Calu3 (cell line): ENCODE data around the gene C6orf136. TPM values are rescaled to one million over a fixed set of nuclear protein-coding genes. Genes with fewer than 3 reads are reported as not detected.

Source experiments
- BruUV-seq: library from RNA; stranded (reverse); fragments of 400-500 nt; replicated peaks from 2 replicates; lab custom pipeline; 2021; lab: Mats Ljungman, UMichigan
- CTCF ChIA-PET: fragments of 300-600 bp; sonication (Branson Sonifier 250); formaldehyde crosslinking; loops from one replicate; lab custom pipeline; 2022; ENCODE audit warnings: antibody characterized with exemption; lab: Charles Lee
- DNase-seq: peaks from one replicate; pipeline ENCODE4 v3.0.0; 2022
- H3K27ac Mint-ChIP-seq: one replicate; pipeline ENCODE4 v1.8.0; 2022; ENCODE audit warnings: mixed read lengths; ENCODE audit not compliant: unreplicated experiment
- H3K27me3 Mint-ChIP-seq: one replicate; pipeline ENCODE4 v1.8.0; 2022; ENCODE audit warnings: mixed read lengths; ENCODE audit not compliant: unreplicated experiment
- H3K36me3 Mint-ChIP-seq: one replicate; pipeline ENCODE4 v1.8.0; 2022; ENCODE audit warnings: mild to moderate bottlenecking, moderate library complexity, mixed read lengths; ENCODE audit not compliant: insufficient read depth, unreplicated experiment
- H3K4me1 Mint-ChIP-seq: one replicate; pipeline ENCODE4 v1.8.0; 2022; ENCODE audit warnings: mild to moderate bottlenecking, low read depth, mixed read lengths; ENCODE audit not compliant: unreplicated experiment
- H3K4me3 Mint-ChIP-seq: one replicate; pipeline ENCODE4 v1.8.0; 2022; ENCODE audit warnings: mild to moderate bottlenecking, low read depth, moderate library complexity, mixed read lengths; ENCODE audit not compliant: unreplicated experiment
- H3K9me3 Mint-ChIP-seq: one replicate; pipeline ENCODE4 v1.8.0; 2022; ENCODE audit warnings: low read depth, mixed read lengths; ENCODE audit not compliant: unreplicated experiment
- CTCF ChIP-seq: fragments of 200-600 bp; IDR thresholded peaks from one replicate; pipeline ENCODE4 v1.8.0; 2022; ENCODE audit warnings: antibody characterized with exemption; ENCODE audit not compliant: unreplicated experiment
- intact Hi-C: fragments of 100-400 bp; cut with micrococcal nuclease; formaldehyde crosslinking; loops from one replicate; pipeline ENCODE4 v1.10.0; 2022; ENCODE audit not compliant: unreplicated experiment
- total RNA-seq: library from RNA; stranded (reverse); gene quantifications from 2 replicates; pipeline ENCODE4 v1.2.3, GENCODE V29; 2022

C6orf136 gene
- total RNA-seq, 1 experiment from 2014 or later, result 32.4 TPM

DNA sequence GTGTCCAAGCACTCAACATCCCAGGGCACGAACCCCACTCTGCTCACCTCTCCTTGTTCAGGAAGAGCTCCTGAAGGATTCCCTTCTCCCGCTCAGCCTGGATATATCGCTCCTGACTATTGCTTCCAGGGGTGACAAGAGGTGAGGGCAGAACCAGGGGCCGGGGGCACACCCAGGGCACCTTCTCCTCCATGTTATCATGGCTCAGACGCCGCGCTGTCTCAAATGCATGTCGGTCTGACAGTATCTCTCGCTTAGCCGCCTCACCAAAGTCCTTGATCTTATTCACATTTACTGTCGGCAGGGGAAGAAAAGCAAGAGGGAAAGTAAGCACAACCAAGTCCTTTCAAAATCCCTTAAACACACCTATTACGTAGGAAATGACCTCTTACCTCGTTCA is 43.0 kb upstream of the C6orf136 start:
- intact Hi-C loops, result no loop called here
- H3K4me3 Mint-ChIP-seq, result no peak overlapping the region
- peaks cover 100% of the 10 kb centered on the region for H3K36me3 Mint-ChIP-seq
- DNase-seq, result no peak
- H3K27me3 Mint-ChIP-seq, result no peaks in the 10 kb centered on the region
- H3K27ac Mint-ChIP-seq, result no peak overlapping the region
- CTCF ChIA-PET, result no interaction called here
- H3K4me1 Mint-ChIP-seq, result peaks cover 7% of the 10 kb centered on the region
- no peaks in the 10 kb centered on the region for H3K9me3 Mint-ChIP-seq
- TSS peak; percentile 2 for BruUV-seq
- TF ChIP-seq CTCF, result no peak

GRCh38 chr6:30610065-30610464 is 36.9 kb upstream of the C6orf136 start:
- Mint-ChIP-seq H3K27ac (no peak overlapping the region), H3K27me3 (no peaks in the 10 kb centered on the region), H3K4me3 (no peak overlapping the region), H3K4me1 (peaks cover 48% of the 10 kb centered on the region), H3K36me3 (peaks cover 94% of the 10 kb centered on the region), H3K9me3 (no peaks in the 10 kb centered on the region)
- DNase-seq, result no peak
- intact Hi-C loops, result no loop called here
- no TSS peak for BruUV-seq
- CTCF ChIA-PET, result no interaction called here
- no peak for TF ChIP-seq CTCF

DNA sequence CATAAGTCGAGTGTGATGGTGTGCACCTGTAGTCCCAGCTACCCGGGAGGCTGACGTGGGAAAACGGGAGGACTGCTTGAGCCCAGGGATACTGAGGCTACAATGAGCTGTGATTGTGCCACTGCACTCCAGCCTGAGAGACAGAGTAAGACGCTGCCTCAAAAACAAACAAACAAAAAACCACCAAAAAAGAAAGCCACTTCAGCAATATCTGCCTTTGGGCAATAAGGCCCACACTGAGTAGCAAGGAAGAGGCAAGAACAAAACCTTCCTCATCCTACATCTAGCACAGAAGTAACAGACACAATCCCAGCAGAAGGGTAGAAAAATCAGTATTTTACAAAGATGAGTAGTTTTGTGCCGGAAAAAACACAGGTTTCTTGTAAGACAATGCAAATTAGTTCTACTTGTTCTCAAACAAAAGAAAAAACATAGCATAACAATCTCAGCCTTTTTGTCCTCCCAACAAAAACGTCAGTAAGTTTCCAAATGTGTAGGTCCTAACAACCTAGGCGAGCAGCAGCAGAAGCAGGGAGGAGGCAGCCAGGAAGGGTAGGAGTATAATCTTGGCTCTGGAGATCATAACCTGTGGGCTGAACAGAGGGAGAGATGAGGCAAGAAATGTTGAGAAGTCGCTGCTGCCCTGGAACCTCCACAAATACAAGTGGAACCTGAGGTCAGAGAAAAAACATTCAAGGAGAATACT is 35.6 kb upstream of the C6orf136 start:
- BruUV-seq, result no TSS peak
- CTCF ChIA-PET, result interaction anchor here (0.5 to 0.6 kb wide), 2 partner anchors 130 to 235 kb away, joined by 3 to 4 read pairs; no protein-coding TSS in a partner anchor
- Mint-ChIP-seq H3K9me3 (no peaks in the 10 kb centered on the region), H3K36me3 (peaks cover 94% of the 10 kb centered on the region), H3K27ac (peak overlapping the region; percentile 73), H3K4me3 (peak overlapping the region; percentile 3), H3K4me1 (peaks cover 59% of the 10 kb centered on the region), H3K27me3 (no peaks in the 10 kb centered on the region)
- TF ChIP-seq CTCF, result no peak
- DNase-seq, result no peak
- intact Hi-C loops, result no loop called here

- Mint-ChIP-seq H3K4me3 (peak overlapping the region; percentile 3), H3K9me3 (no peaks in the 10 kb centered on the region), H3K36me3 (peaks cover 94% of the 10 kb centered on the region), H3K27me3 (peaks cover 5% of the 10 kb centered on the region), H3K27ac (peak overlapping the region; percentile 73), H3K4me1 (peaks cover 61% of the 10 kb centered on the region)
- TF ChIP-seq CTCF, result no peak
- DNase-seq, result no peak
- CTCF ChIA-PET, result interaction anchor here (1.0 kb wide), 1 partner anchor 130 kb away, joined by 3 read pairs; no protein-coding TSS in a partner anchor
- intact Hi-C loops, result no loop called here
- BruUV-seq, result no TSS peak
Observed at GRCh38 chr6:30611856-30612194, 35.1 kb upstream of the C6orf136 start.
